HG03571 (cell line): ENCODE data around the gene SRP68.
"Not testable (repeated sequence)": the region's sequence is repeated elsewhere in the genome, so short reads cannot be mapped to it uniquely, and the experiment has no call there.

ENCODE experiments used
- ATAC-seq: cut with Tn5 transposase; IDR thresholded peaks from one replicate; pipeline ENCODE4 v1.9.1; 2021; ENCODE audit not compliant: unreplicated experiment

Gene SRP68

GRCh38 chr17:76090517-76091129 is 18.3 kb upstream of the SRP68 start:
- ATAC-seq, result no peak

GRCh38 chr17:76089680-76090516 is 17.6 kb upstream of the SRP68 start:
- no peak for ATAC-seq

GRCh38 chr17:76088868-76089576 is 16.7 kb upstream of the SRP68 start:
- ATAC-seq, result no peak

- ATAC-seq, result no peak
These were observed 15.9 kb upstream of the SRP68 start for GRCh38 chr17:76088041-76088867.

DNA sequence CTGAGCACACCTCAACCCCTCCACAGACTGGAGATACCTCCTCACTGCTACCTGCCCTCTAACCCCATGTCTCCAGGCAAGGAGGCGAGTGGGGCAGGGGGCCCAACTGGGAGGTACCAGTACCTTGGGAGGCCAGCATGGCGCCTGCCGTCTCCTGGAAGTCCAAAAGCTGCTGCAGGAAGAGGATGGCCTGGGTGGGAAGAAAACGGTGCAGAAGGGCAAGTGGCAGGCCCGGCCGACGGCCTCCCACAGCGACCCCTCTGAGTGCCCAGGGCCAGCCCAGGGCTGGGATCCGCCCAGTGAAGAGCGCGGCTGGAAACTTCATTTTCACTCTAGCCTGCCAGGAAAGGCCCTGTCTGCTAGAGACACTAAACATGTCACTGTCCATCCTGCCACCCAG is 15.2 kb upstream of the SRP68 start:
- ATAC-seq, result no peak

- no peak for ATAC-seq
These were observed 14.1 kb upstream of the SRP68 start for GRCh38 chr17:76086384-76086783.

GRCh38 chr17:76085731-76086366 is 13.5 kb upstream of the SRP68 start:
- ATAC-seq, result no peak

- ATAC-seq, result no peak
These were observed 12.9 kb upstream of the SRP68 start for GRCh38 chr17:76085066-76085730.

GRCh38 chr17:76083536-76084182 is 11.3 kb upstream of the SRP68 start:
- ATAC-seq, result no peak

DNA sequence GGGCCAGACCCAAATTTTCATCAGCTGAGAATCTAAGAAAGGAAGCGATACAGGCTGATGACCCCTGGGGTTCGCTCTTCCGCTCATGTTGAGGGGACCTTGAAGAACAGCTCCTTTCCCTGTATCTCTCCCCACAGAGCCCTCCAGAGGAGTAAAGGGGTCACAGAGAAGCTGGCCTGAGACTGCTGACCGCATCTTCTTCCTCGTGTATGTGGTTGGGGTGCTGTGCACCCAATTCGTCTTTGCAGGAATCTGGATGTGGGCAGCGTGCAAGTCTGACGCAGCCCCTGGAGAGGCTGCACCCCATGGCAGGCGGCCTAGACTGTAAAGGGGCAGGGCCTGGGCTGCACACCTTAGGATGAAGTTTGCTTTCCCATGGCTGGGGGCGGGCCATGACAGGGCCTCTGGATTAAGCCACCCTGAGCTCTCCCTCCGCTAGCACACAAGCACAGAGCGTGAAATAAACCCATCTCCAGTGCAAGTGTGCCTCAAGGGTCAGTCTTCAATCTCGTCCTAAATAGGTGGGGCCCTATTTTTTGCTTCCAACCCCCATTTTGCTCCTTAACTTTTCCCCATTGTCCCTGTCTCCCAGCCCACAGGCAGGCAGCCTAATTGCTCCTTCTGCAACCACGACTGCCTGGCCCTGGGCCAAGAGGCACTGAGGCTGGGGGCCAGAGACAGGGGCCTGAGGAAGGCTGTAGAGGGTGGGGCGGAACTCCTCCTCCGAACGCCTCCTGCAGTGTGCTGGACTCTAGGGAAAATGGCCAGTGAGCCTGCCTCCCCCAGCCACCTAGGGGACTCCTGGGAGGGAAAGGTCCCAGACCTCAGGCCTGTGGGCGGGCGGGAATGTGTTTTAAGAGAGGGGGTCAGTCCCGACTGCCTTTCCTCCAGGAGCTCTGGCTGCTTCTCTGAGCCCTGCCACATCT is 10.3 kb upstream of the SRP68 start:
- ATAC-seq, result no peak

- no peak for ATAC-seq
These were observed 9.2 kb upstream of the SRP68 start for GRCh38 chr17:76081295-76082210.

DNA sequence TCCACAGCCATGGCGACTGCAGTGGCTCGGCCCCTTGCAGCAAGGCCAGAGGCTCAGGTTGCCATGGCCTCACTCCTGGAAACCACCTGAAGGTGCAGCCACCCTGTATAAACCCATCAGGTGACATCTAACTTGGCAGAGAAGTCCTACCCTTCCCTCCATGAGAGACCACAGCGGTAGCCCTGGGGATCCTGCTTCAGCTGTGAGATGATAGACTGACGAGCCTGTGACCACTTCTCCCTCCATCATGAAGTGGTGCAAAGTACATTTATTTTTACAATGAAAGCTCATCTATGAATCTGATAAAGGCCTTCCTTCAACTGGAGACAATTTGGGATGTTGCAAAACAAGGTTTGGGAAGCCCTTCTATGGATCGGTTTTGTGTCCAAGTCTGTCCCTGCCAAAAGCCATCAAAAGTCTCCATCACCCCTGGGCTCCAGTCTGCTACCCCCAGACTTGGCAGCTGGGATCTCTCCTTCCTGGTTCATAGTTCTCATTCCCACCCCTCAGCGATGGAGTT is 8.5 kb upstream of the SRP68 start:
- ATAC-seq, result no peak

GRCh38 chr17:76079956-76080767 is 7.8 kb upstream of the SRP68 start:
- no peak for ATAC-seq

- no peak for ATAC-seq
These were observed 7.2 kb upstream of the SRP68 start for GRCh38 chr17:76079535-76079955.

DNA sequence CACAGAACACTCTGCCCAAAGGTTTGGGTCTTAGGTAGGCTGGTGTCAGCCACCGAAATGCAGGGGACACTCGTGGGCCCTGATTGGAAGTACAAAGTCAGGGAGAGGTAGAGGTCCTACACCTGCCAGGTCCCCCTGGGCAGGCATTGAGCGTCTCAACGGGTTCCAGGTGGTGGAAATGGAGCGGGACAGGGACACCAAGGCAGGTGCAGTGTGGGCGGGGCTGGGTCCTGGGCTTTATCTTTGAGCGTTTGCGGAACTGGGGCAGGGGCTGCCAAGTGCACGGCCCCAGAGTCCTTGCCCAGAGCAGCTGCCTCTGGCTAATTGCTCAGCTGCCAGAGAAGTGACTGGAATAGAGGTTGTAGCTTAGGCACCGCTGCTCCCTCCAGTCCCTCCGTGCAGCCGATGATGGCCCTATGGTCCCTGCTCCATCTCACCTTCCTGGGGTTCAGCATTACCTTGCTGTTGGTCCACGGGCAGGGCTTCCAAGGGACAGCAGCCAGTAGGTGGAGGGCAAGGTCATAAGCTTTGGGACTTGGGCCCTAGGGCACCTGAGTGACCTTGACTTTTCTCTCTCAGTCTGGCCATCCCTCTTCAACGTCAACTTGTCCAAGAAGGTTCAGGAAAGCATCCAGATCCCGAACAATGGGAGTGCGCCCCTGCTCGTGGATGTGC is 6.7 kb upstream of the SRP68 start, which contains the start of gene ZACN:
Gene ZACN (plus strand): TSS at position 323 of the 675 bp plus-strand sequence. CDS start 83 bp downstream, at position 406.
- ATAC-seq, result no peak

DNA sequence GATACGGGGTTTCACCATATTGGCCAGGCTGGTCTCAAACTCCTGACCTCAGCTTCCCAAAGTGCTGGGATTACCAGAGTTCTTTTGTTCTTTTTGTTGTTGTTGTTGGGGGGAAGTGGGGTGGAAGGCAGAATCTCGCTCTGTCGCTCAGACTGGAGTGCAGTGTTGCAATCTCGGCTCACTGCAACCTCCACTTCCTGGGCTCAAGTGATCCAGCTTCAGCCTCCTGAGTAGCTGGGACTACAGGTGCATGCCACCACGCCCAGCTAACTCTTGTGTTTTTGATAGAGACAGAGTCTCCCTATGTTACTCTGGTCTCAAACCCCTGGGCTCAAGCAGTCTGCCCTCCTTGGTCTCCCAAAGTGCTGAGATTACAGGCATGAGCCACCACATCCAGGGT is 6.1 kb upstream of the SRP68 start:
- not testable (repeated sequence) for ATAC-seq
